HepG2 (cell line): Measurements from ENCODE around the gene SH2D6.

Experiments
- FOXP1 ChIP-seq, 2 experiments: fragments of 450-650 bp in 1 of 2; IDR thresholded peaks; 2 replicates each; pipeline ENCODE4 v1.6.1; 2017 to 2018; ENCODE audit warnings: antibody characterized with exemption in 1 of 2
- POLR2A ChIP-seq, 2 experiments: IDR thresholded peaks; 2 replicates each; pipeline ENCODE4 v1.6.1; 2011; ENCODE audit warnings: low read depth in 2 of 2, low read length in 2 of 2, mild to moderate bottlenecking in 1 of 2, moderate library complexity in 1 of 2; ENCODE audit not compliant: insufficient read depth in 1 of 2
- POLR2AphosphoS5 ChIP-seq: IDR thresholded peaks from 2 replicates; pipeline ENCODE4 v1.6.1; 2012; ENCODE audit warnings: low read depth, low read length
- ZBTB7A ChIP-seq: sonication (generic); formaldehyde crosslinking; IDR thresholded peaks from 2 replicates; pipeline ENCODE4 v1.8.0; 2022; ENCODE audit warnings: mild to moderate bottlenecking, missing genetic modification reagents
- ZNF747 ChIP-seq: sonication (generic); formaldehyde crosslinking; IDR thresholded peaks from 2 replicates; pipeline ENCODE4 v1.8.1; 2023; ENCODE audit warnings: missing genetic modification reagents, mild to moderate bottlenecking, borderline replicate concordance
- TF ChIP-seq, protein P1 (sequence below): sonication (generic); formaldehyde crosslinking; IDR thresholded peaks from 2 replicates; pipeline ENCODE4 v1.8.1; 2023; ENCODE audit warnings: missing genetic modification reagents, inconsistent platforms, borderline replicate concordance

DNA sequence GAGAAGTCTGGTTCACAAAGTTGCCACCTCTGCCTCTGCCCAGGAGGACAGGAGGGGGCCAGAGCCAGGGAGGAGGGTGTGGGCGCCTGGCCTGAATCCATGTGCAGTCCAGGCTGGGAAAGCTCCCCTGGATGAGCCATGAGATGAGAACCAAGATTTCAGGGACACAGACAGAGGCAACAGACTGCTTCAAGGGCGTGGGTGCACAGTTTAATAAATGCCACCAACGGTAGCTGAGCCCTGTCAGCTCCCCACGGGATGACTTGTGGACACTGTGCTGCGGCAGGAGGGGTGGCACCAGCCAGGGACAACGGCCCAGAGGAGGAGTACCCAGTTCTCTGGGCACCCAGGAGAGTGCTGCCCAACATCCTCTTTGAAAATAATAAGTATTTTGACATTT lies 23.5 kb upstream of the SH2D6 start:
- TF ChIP-seq, protein P1, sequence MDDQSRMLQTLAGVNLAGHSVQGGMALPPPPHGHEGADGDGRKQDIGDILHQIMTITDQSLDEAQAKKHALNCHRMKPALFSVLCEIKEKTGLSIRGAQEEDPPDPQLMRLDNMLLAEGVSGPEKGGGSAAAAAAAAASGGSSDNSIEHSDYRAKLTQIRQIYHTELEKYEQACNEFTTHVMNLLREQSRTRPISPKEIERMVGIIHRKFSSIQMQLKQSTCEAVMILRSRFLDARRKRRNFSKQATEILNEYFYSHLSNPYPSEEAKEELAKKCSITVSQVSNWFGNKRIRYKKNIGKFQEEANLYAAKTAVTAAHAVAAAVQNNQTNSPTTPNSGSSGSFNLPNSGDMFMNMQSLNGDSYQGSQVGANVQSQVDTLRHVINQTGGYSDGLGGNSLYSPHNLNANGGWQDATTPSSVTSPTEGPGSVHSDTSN (CRISPR knock-in tag): no peak
- TF ChIP-seq ZBTB7A (no peak), POLR2AphosphoS5 (no peak), FOXP1 (IDR thresholded peaks at IDR 0.05) (no peak), FOXP1 (CRISPR knock-in tag; IDR thresholded peaks at IDR 0.05) (no peak), POLR2A (IDR thresholded peaks at IDR 0.05; ENCODE audit: insufficient read depth in 1 of 2, low read depth in 2 of 2, low read length in 2 of 2) (no peak), ZNF747 (CRISPR knock-in tag) (no peak)
